ENCODE measurements around the gene PGP.

The PGP gene

GRCh38 chr16:2228161-2228824 lies 13.7 kb upstream of the PGP start:
- DNase-seq: no peak
- intact Hi-C loops (cut with DNase I): no loop called here

DNA sequence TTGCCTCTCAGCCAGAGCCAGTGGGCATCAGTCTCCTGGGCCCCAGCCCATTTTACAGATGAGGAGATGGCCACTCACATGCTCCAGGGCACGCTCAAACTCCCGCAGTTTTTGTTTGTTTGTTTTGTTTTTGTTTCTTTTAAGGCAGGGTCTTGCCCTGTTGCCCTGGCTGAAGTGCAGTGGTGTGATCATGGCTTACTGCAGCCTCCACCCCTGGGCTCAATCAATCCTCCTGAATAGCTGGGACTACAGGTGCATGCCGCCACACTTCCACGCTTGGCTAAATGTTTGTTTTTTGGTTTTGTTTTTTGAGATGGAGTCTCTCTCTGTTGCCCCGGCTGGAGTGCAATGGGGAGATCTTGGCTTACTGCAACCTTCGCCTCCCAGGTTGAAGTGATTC lies 12.3 kb upstream of the PGP start:
- intact Hi-C loops (cut with DNase I): no loop called here
- DNase-seq: no peak

- intact Hi-C loops (cut with DNase I): no loop called here
- no peak for DNase-seq
Observed at GRCh38 chr16:2226245-2226793, 11.7 kb upstream of the PGP start.

- peak in 11 of 42 donors; percentile 20 to 53 (median 41) for DNase-seq
- intact Hi-C loops (cut with DNase I): no loop called here
Observed at GRCh38 chr16:2223942-2224486, 9.4 kb upstream of the PGP start.

- intact Hi-C loops (cut with DNase I): no loop called here
- peak; percentile 97 to 100 (median 99) for DNase-seq
Observed at GRCh38 chr16:2223221-2223941, 8.7 kb upstream of the PGP start, which contains the start of gene E4F1. Gene E4F1, plus strand, starts transcription at chr16:2223591. Its CDS starts 23 bp downstream, at chr16:2223614.

DNA sequence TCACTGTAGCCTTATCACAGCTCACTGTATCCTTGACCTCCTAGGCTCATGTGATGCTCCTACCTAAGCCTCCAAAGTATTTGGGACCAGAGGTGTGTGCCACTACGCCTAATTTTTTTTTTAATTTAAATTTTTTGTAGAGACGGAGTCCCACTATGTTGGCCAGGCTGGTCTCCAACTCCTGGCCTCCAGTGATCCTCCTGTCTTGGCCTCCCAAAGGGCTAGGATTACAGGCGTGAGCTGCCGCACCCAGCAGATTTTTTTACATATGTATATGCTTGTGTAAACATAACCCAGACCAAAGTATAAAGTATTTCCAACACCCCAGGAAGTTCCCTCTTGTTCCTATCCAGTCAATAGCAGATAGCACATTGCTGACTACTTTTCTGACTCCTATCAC lies 1.7 kb upstream of the PGP start:
- intact Hi-C loops (cut with DNase I): no loop called here
- no peak for DNase-seq

GRCh38 chr16:2213817-2214718 lies 572 bp downstream of the PGP start:
- DNase-seq: no peak
- intact Hi-C loops (cut with DNase I): no loop called here

GRCh38 chr16:2212362-2213324 lies 2.0 kb downstream of the PGP start:
- no peak for DNase-seq
- intact Hi-C loops (cut with DNase I): no loop called here

DNA sequence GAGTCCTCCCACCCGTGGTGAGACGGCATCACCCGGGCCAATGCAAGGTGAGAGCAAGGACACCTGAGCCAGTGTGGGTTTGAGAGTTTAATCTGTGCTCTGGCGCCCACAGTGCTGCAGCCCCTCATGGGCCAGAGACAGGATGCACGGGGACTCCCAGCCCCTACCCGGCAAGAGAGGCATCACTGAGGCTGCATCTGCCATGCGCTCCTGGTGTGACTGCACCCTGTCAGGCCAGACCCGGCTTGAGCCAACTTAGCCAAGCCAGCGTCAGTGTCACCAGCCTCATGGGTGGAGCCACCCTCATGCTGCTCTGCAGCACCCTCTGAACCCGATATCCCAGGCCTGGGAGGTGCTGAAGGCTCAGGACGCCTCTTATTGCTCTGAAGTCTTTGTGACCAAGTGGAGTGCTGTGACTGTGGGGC lies 2.7 kb downstream of the PGP start:
- intact Hi-C loops (cut with DNase I): no loop called here
- DNase-seq: no peak

- intact Hi-C loops (cut with DNase I): no loop called here
- DNase-seq: no peak
Observed at GRCh38 chr16:2210386-2211365, 4.0 kb downstream of the PGP start, which contains the start of gene BRICD5. Gene BRICD5, minus strand, starts transcription at chr16:2210863. Its CDS starts 30 bp downstream, at chr16:2210833.

DNA sequence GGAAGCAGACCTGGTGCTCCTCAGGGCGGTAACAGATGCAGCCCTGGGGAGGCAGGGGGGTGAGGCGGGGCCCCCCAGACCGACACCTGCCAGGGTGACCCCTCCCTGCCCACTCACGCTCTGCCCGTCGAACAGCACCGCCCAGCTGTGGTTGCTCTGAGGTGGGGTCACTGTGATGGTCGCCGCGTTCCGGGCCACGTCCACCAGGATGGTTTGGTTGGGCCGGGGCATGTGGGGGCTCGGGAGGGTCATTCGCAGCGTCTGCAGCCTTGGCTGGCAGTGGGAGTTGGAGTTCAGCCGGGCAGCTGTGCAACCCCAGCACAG lies 4.7 kb downstream of the PGP start:
- intact Hi-C loops (cut with DNase I): no loop called here
- DNase-seq: no peak

- DNase-seq: no peak
- intact Hi-C loops (cut with DNase I): no loop called here
Observed at GRCh38 chr16:2209258-2210008, 5.2 kb downstream of the PGP start.

DNA sequence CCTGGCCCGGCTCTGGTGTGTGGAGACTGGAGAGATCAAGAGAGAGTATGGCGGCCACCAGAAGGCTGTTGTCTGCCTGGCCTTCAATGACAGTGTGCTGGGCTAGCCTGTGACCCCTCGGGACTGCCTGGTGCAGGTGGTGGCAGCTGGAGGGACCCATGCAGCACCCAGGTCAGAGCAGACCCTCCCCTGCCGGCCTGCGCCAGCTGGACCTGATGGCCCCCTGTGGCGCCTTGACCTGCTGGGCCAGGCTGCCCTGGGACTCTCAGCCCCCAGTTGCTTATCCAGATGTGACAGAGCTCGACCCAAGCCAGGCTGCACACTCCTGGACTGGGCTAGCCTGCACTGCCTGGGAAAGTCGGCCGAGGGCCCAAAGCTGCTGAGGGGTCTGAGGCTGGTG lies 5.9 kb downstream of the PGP start:
- DNase-seq: no peak
- intact Hi-C loops (cut with DNase I): no loop called here

GRCh38 chr16:2208308-2208707 lies 6.3 kb downstream of the PGP start:
- intact Hi-C loops (cut with DNase I): no loop called here
- DNase-seq: no peak

DNA sequence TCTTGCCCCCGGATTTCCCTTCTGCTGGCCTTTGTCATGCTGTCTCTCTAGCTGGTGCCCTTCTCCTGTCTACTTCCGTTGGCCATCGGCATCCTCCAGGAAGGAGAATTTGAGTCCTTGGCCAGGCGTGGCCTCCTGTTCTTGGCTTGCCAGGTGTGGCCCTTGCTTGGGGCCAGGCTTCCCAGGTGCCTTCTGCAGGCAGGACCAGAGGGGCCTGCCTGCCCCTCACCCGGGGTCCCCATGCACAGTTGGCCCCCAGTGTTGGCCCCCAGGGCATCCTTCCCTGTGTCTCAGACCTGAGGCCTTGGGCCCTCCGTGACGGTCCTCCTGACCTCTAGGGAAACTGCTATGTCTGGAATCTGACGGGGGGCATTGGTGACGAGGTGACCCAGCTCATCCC lies 6.8 kb downstream of the PGP start:
- intact Hi-C loops (cut with DNase I): no loop called here

DNA sequence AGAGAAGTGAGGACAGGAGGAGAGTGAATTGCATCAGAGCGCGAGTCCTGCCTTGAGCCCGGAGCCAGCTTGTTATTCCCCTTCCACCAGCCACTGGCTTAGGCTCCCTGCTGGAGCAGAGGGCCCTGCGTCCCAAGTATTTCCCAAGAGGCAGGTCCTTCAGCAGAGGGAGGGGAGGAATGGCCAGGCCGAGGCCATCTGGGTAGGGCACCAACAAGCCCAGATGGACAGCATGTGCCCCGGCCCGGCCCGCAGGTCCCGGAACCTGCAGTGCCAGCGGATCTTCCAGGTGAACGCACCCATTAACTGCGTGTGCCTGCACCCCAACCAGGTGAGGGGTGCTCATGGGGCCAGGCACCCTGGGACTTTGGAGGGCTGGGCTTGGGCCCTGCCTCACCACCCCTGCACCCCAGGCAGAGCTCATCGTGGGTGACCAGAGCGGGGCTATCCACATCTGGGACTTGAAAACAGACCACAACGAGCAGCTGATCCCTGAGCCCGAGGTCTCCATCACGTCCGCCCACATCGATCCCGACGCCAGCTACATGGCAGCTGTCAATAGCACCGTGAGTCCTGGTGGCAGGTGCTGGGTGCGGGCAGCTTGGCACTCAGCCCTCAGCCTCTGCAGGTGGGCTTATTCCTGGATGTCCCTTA lies 7.7 kb downstream of the PGP start:
- intact Hi-C loops (cut with DNase I): no loop called here
- no peak for DNase-seq

More for the DNA sequence above, 6.8 kb downstream of the PGP start:
- no peak for DNase-seq

Data from head of caudate nucleus (tissue), 42 donors.